Measurements from ENCODE around the gene IGSF9B. TPM values are rescaled to one million over a fixed set of nuclear protein-coding genes. Genes with fewer than 3 reads are reported as not detected.
A peak's percentile ranks its signal among the peaks of the same experiment; 100 is the strongest.

The IGSF9B gene
- total RNA-seq, 1 donor from 2014 or later = 8.4 TPM

DNA sequence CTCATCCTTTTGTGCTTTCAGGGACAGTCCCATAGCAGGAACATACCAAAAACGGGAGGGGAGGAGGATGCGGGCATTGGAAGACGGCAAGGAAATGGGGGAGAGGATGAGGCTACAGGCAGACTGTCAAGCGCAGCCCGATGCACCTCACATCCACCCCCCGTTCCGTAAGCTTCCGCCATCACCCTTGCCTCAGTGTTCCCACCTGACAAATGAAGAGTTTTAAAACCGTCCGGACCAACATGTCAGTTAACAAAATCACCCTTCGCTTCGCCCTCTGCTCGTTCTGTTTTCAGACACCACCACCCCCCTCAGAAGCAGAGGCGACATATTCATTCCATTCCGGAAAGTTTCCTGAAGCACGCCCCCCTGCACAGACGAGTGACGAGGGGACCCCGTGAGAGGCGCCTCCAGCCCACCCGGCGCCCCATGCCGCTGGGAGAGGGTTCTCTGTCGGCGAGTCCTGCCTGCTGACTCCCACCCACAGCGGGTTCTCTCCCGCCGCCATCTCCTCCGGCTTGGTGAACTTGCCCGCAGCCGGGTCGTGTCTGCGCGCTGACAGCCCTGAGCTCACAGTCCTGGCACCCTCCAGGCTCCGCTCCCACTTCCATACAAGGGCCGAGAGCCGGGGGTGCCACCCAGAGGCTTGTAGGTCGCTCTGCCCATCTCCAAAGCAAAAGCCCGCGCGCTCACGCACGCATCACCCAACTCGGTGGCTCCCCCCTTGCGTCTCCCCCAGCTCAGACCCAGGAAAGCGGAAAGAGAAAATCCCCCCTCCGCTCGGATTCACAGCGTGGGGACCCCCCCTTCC is 1.5 kb downstream of the IGSF9B start:
- H3K4me3 Mint-ChIP-seq (ENCODE audit: unreplicated experiment) = peak overlapping the region; percentile 77
- TF ChIP-seq, protein P1, sequence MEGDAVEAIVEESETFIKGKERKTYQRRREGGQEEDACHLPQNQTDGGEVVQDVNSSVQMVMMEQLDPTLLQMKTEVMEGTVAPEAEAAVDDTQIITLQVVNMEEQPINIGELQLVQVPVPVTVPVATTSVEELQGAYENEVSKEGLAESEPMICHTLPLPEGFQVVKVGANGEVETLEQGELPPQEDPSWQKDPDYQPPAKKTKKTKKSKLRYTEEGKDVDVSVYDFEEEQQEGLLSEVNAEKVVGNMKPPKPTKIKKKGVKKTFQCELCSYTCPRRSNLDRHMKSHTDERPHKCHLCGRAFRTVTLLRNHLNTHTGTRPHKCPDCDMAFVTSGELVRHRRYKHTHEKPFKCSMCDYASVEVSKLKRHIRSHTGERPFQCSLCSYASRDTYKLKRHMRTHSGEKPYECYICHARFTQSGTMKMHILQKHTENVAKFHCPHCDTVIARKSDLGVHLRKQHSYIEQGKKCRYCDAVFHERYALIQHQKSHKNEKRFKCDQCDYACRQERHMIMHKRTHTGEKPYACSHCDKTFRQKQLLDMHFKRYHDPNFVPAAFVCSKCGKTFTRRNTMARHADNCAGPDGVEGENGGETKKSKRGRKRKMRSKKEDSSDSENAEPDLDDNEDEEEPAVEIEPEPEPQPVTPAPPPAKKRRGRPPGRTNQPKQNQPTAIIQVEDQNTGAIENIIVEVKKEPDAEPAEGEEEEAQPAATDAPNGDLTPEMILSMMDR (IDR thresholded peaks at IDR 0.05) = peak; percentile 29
- H3K4me1 Mint-ChIP-seq (ENCODE audit: low read depth) = peaks cover 53% of the 10 kb centered on the region
- peaks cover 30% of the 10 kb centered on the region for H3K27me3 Mint-ChIP-seq (ENCODE audit: low read depth)
- no peaks in the 10 kb centered on the region for H3K9me3 Mint-ChIP-seq (ENCODE audit: low read depth)
- H3K27ac Mint-ChIP-seq (ENCODE audit: unreplicated experiment) = no peak overlapping the region
- DNase-seq (ENCODE audit: low spot score) = no peak
- no peaks in the 10 kb centered on the region for H3K36me3 Mint-ChIP-seq (ENCODE audit: low read depth)

DNA sequence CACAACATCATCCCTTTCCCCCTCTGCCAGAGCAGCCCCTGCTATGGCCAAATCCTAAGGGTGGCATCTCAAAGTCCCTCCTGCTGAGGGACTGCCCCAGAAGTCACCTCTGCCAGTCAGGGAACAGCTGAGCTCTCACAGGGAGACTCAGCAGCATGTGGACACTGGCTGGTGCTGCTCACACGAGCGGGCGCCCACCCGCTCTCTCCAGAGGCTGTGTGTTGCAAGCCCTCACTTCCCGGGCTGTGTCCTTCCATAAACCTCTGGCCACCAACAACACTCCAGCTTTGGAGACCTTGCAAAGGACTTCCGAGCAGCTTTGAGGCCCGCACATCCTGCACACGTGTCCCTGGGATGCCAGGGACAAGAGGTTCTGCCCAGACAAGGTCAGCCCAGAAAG is 2.8 kb downstream of the IGSF9B start:
- Mint-ChIP-seq H3K27ac (ENCODE audit: unreplicated experiment) (peak overlapping the region; percentile 6), H3K36me3 (ENCODE audit: low read depth) (no peaks in the 10 kb centered on the region), H3K4me3 (ENCODE audit: unreplicated experiment) (no peak overlapping the region), H3K9me3 (ENCODE audit: low read depth) (no peaks in the 10 kb centered on the region), H3K27me3 (ENCODE audit: low read depth) (peaks cover 27% of the 10 kb centered on the region), H3K4me1 (ENCODE audit: low read depth) (peaks cover 57% of the 10 kb centered on the region)
- TF ChIP-seq, protein P1 (IDR thresholded peaks at IDR 0.05) = no peak
- no peak for DNase-seq (ENCODE audit: low spot score)

DNA sequence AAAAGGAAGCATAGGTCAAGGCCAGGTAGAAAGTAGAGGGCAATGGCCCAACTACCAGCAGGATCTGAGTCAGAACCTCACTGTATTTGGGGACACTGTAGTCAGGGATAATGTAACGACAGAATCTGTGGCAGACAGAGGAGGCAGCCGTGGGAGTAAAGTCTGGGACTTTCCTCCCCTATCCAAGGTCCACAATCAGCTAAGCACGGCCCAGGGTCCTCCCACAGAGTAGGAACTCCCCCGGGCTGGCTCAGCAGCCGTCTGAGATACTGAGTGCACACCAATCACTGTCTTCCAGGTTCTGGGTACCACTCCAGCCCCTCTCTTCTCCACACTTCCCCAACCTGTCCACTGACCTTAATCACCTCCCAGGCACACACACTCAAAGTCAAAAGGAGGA is 3.2 kb downstream of the IGSF9B start:
- Mint-ChIP-seq H3K4me3 (ENCODE audit: unreplicated experiment) (no peak overlapping the region), H3K4me1 (ENCODE audit: low read depth) (peaks cover 58% of the 10 kb centered on the region), H3K27me3 (ENCODE audit: low read depth) (peaks cover 23% of the 10 kb centered on the region), H3K9me3 (ENCODE audit: low read depth) (no peaks in the 10 kb centered on the region), H3K27ac (ENCODE audit: unreplicated experiment) (peak overlapping the region; percentile 6), H3K36me3 (ENCODE audit: low read depth) (no peaks in the 10 kb centered on the region)
- TF ChIP-seq, protein P1 (IDR thresholded peaks at IDR 0.05) = no peak
- DNase-seq (ENCODE audit: low spot score) = no peak

DNA sequence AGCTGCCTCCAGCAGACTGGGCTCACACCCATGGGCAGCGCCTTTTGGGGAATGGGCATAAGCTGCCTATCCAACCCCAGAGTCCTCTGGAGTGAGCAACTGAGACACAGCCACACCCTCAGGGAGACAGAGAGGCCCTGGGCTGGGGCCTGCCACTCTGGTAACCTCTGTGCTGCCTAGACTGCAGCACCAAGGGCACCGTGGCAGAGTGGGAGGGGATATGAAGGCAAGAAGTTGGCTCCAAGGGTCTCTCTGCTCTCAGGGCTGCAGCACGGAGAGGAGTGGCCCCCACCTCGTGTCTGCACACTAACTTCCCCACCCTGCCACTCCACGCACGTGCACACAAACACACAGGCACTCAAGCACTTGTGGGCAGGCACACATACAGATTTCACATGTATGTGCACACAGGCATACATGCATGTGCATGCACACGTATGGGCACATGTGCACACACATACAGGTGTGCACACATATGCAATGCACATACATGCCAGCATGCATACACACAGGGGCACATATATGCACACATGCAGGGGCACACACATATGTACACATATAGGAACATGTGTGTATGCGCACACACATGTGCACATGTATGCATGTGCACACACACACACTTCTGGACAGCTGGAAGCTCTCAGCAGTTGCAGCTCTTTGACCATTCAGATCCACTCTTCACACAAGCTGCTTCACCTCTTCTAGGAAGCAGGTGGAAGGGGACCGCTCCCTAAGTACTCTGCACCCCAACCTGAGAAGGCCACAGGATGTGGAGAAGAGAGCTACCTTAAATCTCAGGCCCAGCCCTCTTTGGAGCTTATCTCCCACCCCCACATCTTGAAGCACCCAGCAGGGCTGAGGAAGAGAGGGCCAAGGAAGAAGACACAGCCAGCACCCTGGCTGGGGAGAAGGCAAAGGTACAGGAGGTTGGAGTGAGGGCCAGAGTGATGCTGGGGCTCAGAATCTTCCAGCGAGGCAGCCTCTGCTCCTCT is 4.3 kb downstream of the IGSF9B start:
- TF ChIP-seq, protein P1 (IDR thresholded peaks at IDR 0.05) = no peak
- H3K4me3 Mint-ChIP-seq (ENCODE audit: unreplicated experiment) = peak overlapping the region; percentile 70
- H3K4me1 Mint-ChIP-seq (ENCODE audit: low read depth) = peaks cover 63% of the 10 kb centered on the region
- no peak for DNase-seq (ENCODE audit: low spot score)
- peaks cover 22% of the 10 kb centered on the region for H3K27me3 Mint-ChIP-seq (ENCODE audit: low read depth)
- H3K27ac Mint-ChIP-seq (ENCODE audit: unreplicated experiment) = peak overlapping the region; percentile 87
- H3K9me3 Mint-ChIP-seq (ENCODE audit: low read depth) = no peaks in the 10 kb centered on the region
- no peaks in the 10 kb centered on the region for H3K36me3 Mint-ChIP-seq (ENCODE audit: low read depth)

Data from chondrocyte (in vitro differentiated cells).